Endothelial cell of umbilical vein (primary cell): ENCODE results near the gene SCN2B. TPM values are rescaled to one million over a fixed set of nuclear protein-coding genes. Genes with fewer than 3 reads are reported as not detected.

Source experiments
- BruUV-seq: library from RNA; stranded (reverse); fragments of 400-500 nt; replicated peaks from 2 replicates; lab custom pipeline; 2021; lab: Mats Ljungman, UMichigan
- CTCF ChIA-PET: fragments of 300-600, 350-600 bp; sonication (Branson Sonifier 250); formaldehyde crosslinking; loops from one replicate; lab custom pipeline; 2021; ENCODE audit warnings: antibody characterized with exemption, inconsistent platforms; lab: Charles Lee
- POLR2A ChIA-PET: fragments of 300-600, 350-600 bp; sonication (Branson Sonifier 250); formaldehyde crosslinking; loops from one replicate; lab custom pipeline; 2021; ENCODE audit warnings: antibody characterized with exemption, inconsistent platforms; lab: Charles Lee
- DNase-seq: peaks from one replicate; pipeline ENCODE4 v3.0.0-alpha.2; 2011; ENCODE audit warnings: low read depth, low spot score
- FAIRE-seq: peaks from 2 replicates; lab custom pipeline; 2011; peaks lifted over from hg19 to GRCh38; lab: Jason Lieb, UNC
- H2AFZ ChIP-seq: 2 replicates; pipeline ENCODE4 v1.6.0; 2012; ENCODE audit warnings: low read depth, low read length, control low read depth, inconsistent platforms
- H3K27ac ChIP-seq: 2 replicates; pipeline ENCODE4 v1.5.1; 2011; ENCODE audit warnings: low read depth, mild to moderate bottlenecking, control low read depth, low read length, moderate library complexity; ENCODE audit not compliant: insufficient read depth
- H3K27me3 ChIP-seq, 2 experiments: 2 replicates each; pipeline versions ENCODE4 v1.6.0 to v1.6.1; 2011; ENCODE audit warnings: low read length in 2 of 2, mixed read lengths in 1 of 2; ENCODE audit not compliant: control insufficient read depth in 2 of 2, insufficient read depth in 2 of 2
- H3K36me3 ChIP-seq, 2 experiments: 2 replicates in 1 of 2; 3 replicates in 1 of 2; pipeline ENCODE4 v1.5.1; 2011; ENCODE audit warnings: low read length in 2 of 2, mild to moderate bottlenecking in 1 of 2, moderate library complexity in 1 of 2; ENCODE audit not compliant: control insufficient read depth in 2 of 2, insufficient read depth in 2 of 2; ENCODE audit errors: extremely low read depth in 1 of 2
- H3K4me1 ChIP-seq: 3 replicates; pipeline ENCODE4 v1.5.1; 2011; ENCODE audit warnings: mild to moderate bottlenecking, low read length; ENCODE audit not compliant: control insufficient read depth, insufficient read depth; ENCODE audit errors: extremely low read depth
- H3K4me2 ChIP-seq: 2 replicates; pipeline ENCODE4 v1.6.1; 2011; ENCODE audit warnings: low read length, control low read depth, mixed read lengths; ENCODE audit not compliant: insufficient read depth
- H3K4me3 ChIP-seq, 3 experiments: fragments of 200-600 bp in 1 of 3; sonication (generic), shearing (Covaris generic) in 1 of 3; replicated peaks in 1 of 3; 2 replicates each; pipeline ENCODE4 v1.5.1; 2011 to 2016; ENCODE audit warnings: control low read depth in 3 of 3, low read length in 3 of 3, mild to moderate bottlenecking in 2 of 3, inconsistent platforms in 1 of 3, low read depth in 1 of 3, moderate library complexity in 1 of 3; ENCODE audit not compliant: insufficient read depth in 1 of 3
- H3K79me2 ChIP-seq: 2 replicates; pipeline ENCODE4 v1.6.0; 2012; ENCODE audit warnings: low read length, inconsistent platforms; ENCODE audit not compliant: control insufficient read depth, insufficient read depth
- H3K9ac ChIP-seq: replicated peaks from 2 replicates; pipeline ENCODE3; 2011; ENCODE audit warnings: low read length, control low read depth; ENCODE audit not compliant: insufficient read depth; ENCODE audit errors: extremely low read depth
- H3K9me1 ChIP-seq: replicated peaks from 3 replicates; pipeline ENCODE4 v1.6.0; 2011; ENCODE audit warnings: mild to moderate bottlenecking, low read length; ENCODE audit not compliant: control insufficient read depth, insufficient read depth; ENCODE audit errors: extremely low read depth
- H3K9me3 ChIP-seq: replicated peaks from 2 replicates; pipeline ENCODE4 v1.5.1; 2012; ENCODE audit warnings: low read length, inconsistent platforms; ENCODE audit not compliant: control insufficient read depth, insufficient read depth
- H4K20me1 ChIP-seq: replicated peaks from 2 replicates; pipeline ENCODE3; 2011; ENCODE audit warnings: mild to moderate bottlenecking, low read length; ENCODE audit not compliant: control insufficient read depth, insufficient read depth; ENCODE audit errors: extremely low read depth
- EZH2 ChIP-seq: IDR thresholded peaks from 2 replicates; pipeline ENCODE4 v1.6.1; 2012; ENCODE audit warnings: borderline replicate concordance, low read depth, mild to moderate bottlenecking, moderate library complexity, low read length, inconsistent platforms; ENCODE audit not compliant: severe bottlenecking
- FOS ChIP-seq: IDR thresholded peaks from 2 replicates; pipeline ENCODE4 v1.6.1; 2011; ENCODE audit warnings: mild to moderate bottlenecking, low read length, moderate library complexity, borderline replicate concordance; ENCODE audit not compliant: insufficient read depth
- GATA2 ChIP-seq: IDR thresholded peaks from 2 replicates; pipeline ENCODE4 v1.7.0; 2011; ENCODE audit warnings: low read depth, mild to moderate bottlenecking, moderate library complexity, mixed read lengths, low read length; ENCODE audit not compliant: insufficient read length, insufficient read depth
- JUN ChIP-seq: IDR thresholded peaks from 2 replicates; pipeline ENCODE4 v1.6.1; 2011; ENCODE audit warnings: borderline replicate concordance, low read depth; ENCODE audit not compliant: insufficient read length, insufficient read depth
- MYC ChIP-seq: IDR thresholded peaks from one replicate; pipeline ENCODE4 v1.6.1; 2011; ENCODE audit warnings: mild to moderate bottlenecking, low read depth, low read length
- POLR2A ChIP-seq: IDR thresholded peaks from 2 replicates; pipeline ENCODE4 v1.6.1; 2012; ENCODE audit warnings: low read depth, mild to moderate bottlenecking, control low read depth, low read length
- POLR2AphosphoS5 ChIP-seq: IDR thresholded peaks from 2 replicates; pipeline ENCODE4 v1.6.1; 2012; ENCODE audit warnings: low read depth, mild to moderate bottlenecking, control low read depth, low read length, moderate library complexity; ENCODE audit not compliant: insufficient read depth
- dilution Hi-C: fragments of 300-500 bp; cut with MboI; formaldehyde crosslinking; loops from one replicate; pipeline ENCODE4 v1.15.0; 2019; ENCODE audit warnings: low sequenced_read_pairs; ENCODE audit not compliant: extremely low pct_ligation_motif_present
- intact Hi-C: fragments of 100-400 bp; cut with micrococcal nuclease; formaldehyde crosslinking; loops from one replicate; pipeline ENCODE4 v1.10.0; 2022
- polyA plus RNA-seq, 4 experiments: library from polyadenylated mRNA; depleted of rRNA in 3 of 4; stranded (reverse) in 3 of 4; unstranded in 1 of 4; fragments of >200 nt; gene quantifications; 2 replicates each; pipeline versions ENCODE4 v1.2.1 to v1.2.3, GENCODE V29; 2011 to 2012; ENCODE audit warnings: missing spikeins in 1 of 4
- total RNA-seq: library from RNA; stranded (reverse); gene quantifications from 2 replicates; pipeline ENCODE4 v1.2.3, GENCODE V29; 2021
- TF ChIP-seq, protein P1 (sequence below): IDR thresholded peaks from 2 replicates; pipeline ENCODE4 v1.6.1; 2011; ENCODE audit not compliant: insufficient read depth, insufficient read length
- TF ChIP-seq, protein P2 (sequence below), 2 donors: IDR thresholded peaks; 1 replicate in 1 of 2; 2 replicates in 1 of 2; pipeline ENCODE4 v1.5.1; 2011; ENCODE audit warnings: low read length in 2 of 2, mild to moderate bottlenecking in 2 of 2, moderate library complexity in 2 of 2, control low read depth in 1 of 2, inconsistent platforms in 1 of 2, low read depth in 1 of 2; ENCODE audit not compliant: insufficient read depth in 1 of 2; ENCODE audit errors: extremely low read depth in 1 of 2

SCN2B gene
- total and polyA plus RNA-seq, 2 donors (not counting 3 experiments of a cell fraction or from before 2014, with no cell fraction given): not detected

DNA sequence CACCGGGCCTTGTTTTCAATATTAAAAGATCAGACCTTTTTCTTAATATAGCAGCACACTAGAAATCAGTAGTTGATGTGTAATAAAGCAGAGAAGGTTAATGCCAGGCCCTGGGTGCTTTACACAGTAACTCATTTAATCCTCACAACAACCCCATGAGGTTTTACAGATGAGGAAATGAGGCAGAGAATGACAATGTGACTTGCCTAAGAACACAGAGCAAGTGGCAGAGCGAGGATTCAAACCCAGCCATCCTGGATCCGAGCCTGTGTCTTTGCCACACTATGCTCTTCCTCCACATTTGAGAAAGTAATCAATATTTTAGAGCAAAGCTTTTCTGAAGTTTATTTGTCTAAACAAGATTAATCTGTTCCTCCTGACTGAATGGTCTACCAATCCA is 41.1 kb upstream of the SCN2B start:
- DNase-seq (no peak), FAIRE-seq (no peak)
- no peak overlapping the region for H3K4me3 ChIP-seq
- no peaks in the 10 kb centered on the region for H3K9me3 ChIP-seq
- peaks cover 19 to 26% of the 10 kb centered on the region in 2 experiments for H3K27me3 ChIP-seq
- TF ChIP-seq JUN (no peak), GATA2 (no peak), POLR2A (no peak), FOS (no peak), MYC (no peak), EZH2 (no peak), POLR2AphosphoS5 (no peak)
- TF ChIP-seq, protein P1, sequence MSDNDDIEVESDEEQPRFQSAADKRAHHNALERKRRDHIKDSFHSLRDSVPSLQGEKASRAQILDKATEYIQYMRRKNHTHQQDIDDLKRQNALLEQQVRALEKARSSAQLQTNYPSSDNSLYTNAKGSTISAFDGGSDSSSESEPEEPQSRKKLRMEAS: no peak
- TF ChIP-seq, protein P2, sequence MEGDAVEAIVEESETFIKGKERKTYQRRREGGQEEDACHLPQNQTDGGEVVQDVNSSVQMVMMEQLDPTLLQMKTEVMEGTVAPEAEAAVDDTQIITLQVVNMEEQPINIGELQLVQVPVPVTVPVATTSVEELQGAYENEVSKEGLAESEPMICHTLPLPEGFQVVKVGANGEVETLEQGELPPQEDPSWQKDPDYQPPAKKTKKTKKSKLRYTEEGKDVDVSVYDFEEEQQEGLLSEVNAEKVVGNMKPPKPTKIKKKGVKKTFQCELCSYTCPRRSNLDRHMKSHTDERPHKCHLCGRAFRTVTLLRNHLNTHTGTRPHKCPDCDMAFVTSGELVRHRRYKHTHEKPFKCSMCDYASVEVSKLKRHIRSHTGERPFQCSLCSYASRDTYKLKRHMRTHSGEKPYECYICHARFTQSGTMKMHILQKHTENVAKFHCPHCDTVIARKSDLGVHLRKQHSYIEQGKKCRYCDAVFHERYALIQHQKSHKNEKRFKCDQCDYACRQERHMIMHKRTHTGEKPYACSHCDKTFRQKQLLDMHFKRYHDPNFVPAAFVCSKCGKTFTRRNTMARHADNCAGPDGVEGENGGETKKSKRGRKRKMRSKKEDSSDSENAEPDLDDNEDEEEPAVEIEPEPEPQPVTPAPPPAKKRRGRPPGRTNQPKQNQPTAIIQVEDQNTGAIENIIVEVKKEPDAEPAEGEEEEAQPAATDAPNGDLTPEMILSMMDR (IDR thresholded peaks at IDR 0.05; ENCODE audit: extremely low read depth in 1 of 2, insufficient read depth in 1 of 2, low read depth in 1 of 2, low read length in 2 of 2): no peak
- intact Hi-C loops (no loop called here), dilution Hi-C loops (no loop called here)
- no peak overlapping the region for H3K9ac ChIP-seq
- H3K36me3 ChIP-seq: no peaks in the 10 kb centered on the region
- ChIA-PET POLR2A (no interaction called here), CTCF (no interaction called here)
- H3K4me1 ChIP-seq: no peaks in the 10 kb centered on the region
- BruUV-seq: no TSS peak
- H2AFZ ChIP-seq: no peak overlapping the region
- no peaks in the 10 kb centered on the region for H3K79me2 ChIP-seq
- no peaks in the 10 kb centered on the region for H4K20me1 ChIP-seq
- H3K9me1 ChIP-seq: no peaks in the 10 kb centered on the region
- H3K27ac ChIP-seq: no peak overlapping the region
- H3K4me2 ChIP-seq: no peak overlapping the region
